ENCODE data around the gene MYH15.

MYH15 gene

GRCh38 chr3:108406063-108406660, 104.2 kb downstream of the MYH15 start:
- no peak for DNase-seq (ENCODE audit: low read depth)
- H3K4me3 ChIP-seq (ENCODE audit: low read depth, low read length): no peak overlapping the region
- TF ChIP-seq CTCF (IDR thresholded peaks at IDR 0.05; ENCODE audit: low read depth, low read length, missing control alignments): no peak
- in situ Hi-C loops (cut with HindIII; ENCODE audit: low sequenced_read_pairs): no loop called here

DNA sequence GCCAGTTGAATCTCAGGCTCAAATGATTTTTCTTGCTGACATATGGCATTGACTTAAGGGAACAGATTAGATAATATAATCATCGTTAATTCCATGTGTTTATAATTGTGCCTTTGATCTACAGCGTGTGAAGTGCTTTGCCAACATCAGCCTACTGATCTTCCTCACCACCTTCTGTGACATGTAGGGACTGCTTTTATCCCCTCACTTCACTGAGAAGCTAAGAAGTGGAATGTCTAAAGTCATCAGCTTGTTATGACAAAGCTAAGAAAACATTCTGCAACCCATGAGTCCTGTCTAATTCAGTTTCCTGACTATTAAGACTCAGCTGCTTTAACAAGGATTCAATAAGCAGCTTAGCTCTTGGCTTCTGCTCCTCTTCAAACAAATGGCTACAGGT, 106.0 kb downstream of the MYH15 start:
- no peak for DNase-seq (ENCODE audit: low read depth)
- no peak for TF ChIP-seq CTCF (IDR thresholded peaks at IDR 0.05; ENCODE audit: low read depth, low read length, missing control alignments)
- in situ Hi-C loops (cut with HindIII; ENCODE audit: low sequenced_read_pairs): no loop called here
- no peak overlapping the region for H3K4me3 ChIP-seq (ENCODE audit: low read depth, low read length)

- DNase-seq (ENCODE audit: low read depth): no peak
- in situ Hi-C loops (cut with HindIII; ENCODE audit: low sequenced_read_pairs): no loop called here
- H3K4me3 ChIP-seq (ENCODE audit: low read depth, low read length): no peak overlapping the region
- no peak for TF ChIP-seq CTCF (IDR thresholded peaks at IDR 0.05; ENCODE audit: low read depth, low read length, missing control alignments)
Observed at GRCh38 chr3:108403686-108404345, 106.6 kb downstream of the MYH15 start.

- no peak for TF ChIP-seq CTCF (IDR thresholded peaks at IDR 0.05; ENCODE audit: low read depth, low read length, missing control alignments)
- H3K4me3 ChIP-seq (ENCODE audit: low read depth, low read length): no peak overlapping the region
- in situ Hi-C loops (cut with HindIII; ENCODE audit: low sequenced_read_pairs): no loop called here
- no peak for DNase-seq (ENCODE audit: low read depth)
Observed at GRCh38 chr3:108403198-108403597, 107.2 kb downstream of the MYH15 start.

GRCh38 chr3:108401836-108402235, 108.6 kb downstream of the MYH15 start:
- no peak for TF ChIP-seq CTCF (IDR thresholded peaks at IDR 0.05; ENCODE audit: low read depth, low read length, missing control alignments)
- in situ Hi-C loops (cut with HindIII; ENCODE audit: low sequenced_read_pairs): no loop called here

GRCh38 chr3:108398510-108398909, 111.9 kb downstream of the MYH15 start:
- no peak for DNase-seq (ENCODE audit: low read depth)
- no peak overlapping the region for H3K4me3 ChIP-seq (ENCODE audit: low read depth, low read length)
- no peak for TF ChIP-seq CTCF (IDR thresholded peaks at IDR 0.05; ENCODE audit: low read depth, low read length, missing control alignments)
- in situ Hi-C loops (cut with HindIII; ENCODE audit: low sequenced_read_pairs): no loop called here

More at GRCh38 chr3:108401836-108402235, 108.6 kb downstream of the MYH15 start:
- H3K4me3 ChIP-seq (ENCODE audit: low read depth, low read length): no peak overlapping the region
- DNase-seq (ENCODE audit: low read depth): no peak

Data from astrocyte of the cerebellum (primary cell).